Measurements from ENCODE around the gene IL16.

DNA sequence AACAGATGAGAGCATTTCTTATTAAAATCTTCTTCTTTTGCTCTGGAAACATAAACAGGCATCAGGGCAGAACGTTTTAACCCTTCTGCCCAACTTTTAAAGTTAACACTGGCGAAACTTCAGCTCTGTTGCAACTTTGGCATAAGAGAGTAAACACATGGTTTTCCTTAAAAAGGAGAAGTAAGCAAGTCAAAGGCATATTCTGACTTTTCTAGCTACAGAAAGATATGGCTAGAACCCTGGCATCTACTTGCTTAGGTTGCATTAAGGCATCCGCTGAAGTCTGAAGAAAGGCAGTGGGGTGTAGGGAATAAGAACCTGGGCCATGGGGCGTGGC is 13.3 kb upstream of the IL16 start:
- TF ChIP-seq CTCF (IDR thresholded peaks at IDR 0.05) (no peak), EZH2 (IDR thresholded peaks at IDR 0.05; ENCODE audit: borderline replicate concordance, insufficient read depth, low read depth, low read length, poor library complexity, severe bottlenecking) (no peak)
